Liver (tissue), 9 donors: Measurements from ENCODE around the gene ACOT6. TPM values are rescaled to one million over a fixed set of nuclear protein-coding genes. Genes with fewer than 3 reads are reported as not detected.
"Not testable (repeated sequence)": the region's sequence is repeated elsewhere in the genome, so short reads cannot be mapped to it uniquely, and the experiment has no call there.

Experiments
- DNase-seq: peaks from one replicate; pipeline ENCODE4 v3.0.0-alpha.2; 2017; ENCODE audit warnings: low spot score
- H3K27ac ChIP-seq, 2 donors: one replicate each; pipeline ENCODE4 v1.7.0; 2013; ENCODE audit warnings: inconsistent platforms in 2 of 2, low read length in 2 of 2, control low read depth in 1 of 2, low read depth in 1 of 2, mild to moderate bottlenecking in 1 of 2
- H3K27me3 ChIP-seq, 4 donors: one replicate each; pipeline versions ENCODE4 v1.6.1 to v1.7.0; 2013; ENCODE audit warnings: low read length in 3 of 4, inconsistent platforms in 1 of 4, mild to moderate bottlenecking in 1 of 4, moderate library complexity in 1 of 4; ENCODE audit not compliant: control insufficient read depth in 4 of 4, insufficient read depth in 4 of 4
- H3K36me3 ChIP-seq, 4 donors: one replicate each; pipeline versions ENCODE4 v1.6.1 to v1.7.0; 2013; ENCODE audit warnings: low read length in 3 of 4, mild to moderate bottlenecking in 3 of 4, low read depth in 1 of 4, moderate library complexity in 1 of 4; ENCODE audit not compliant: control insufficient read depth in 4 of 4, insufficient read depth in 3 of 4
- H3K4me1 ChIP-seq, 4 donors: one replicate each; pipeline versions ENCODE4 v1.6.1 to v1.7.0; 2013; ENCODE audit warnings: low read length in 3 of 4, mild to moderate bottlenecking in 3 of 4, moderate library complexity in 1 of 4; ENCODE audit not compliant: control insufficient read depth in 4 of 4, insufficient read depth in 4 of 4
- H3K4me3 ChIP-seq, 3 donors: one replicate each; pipeline versions ENCODE4 v1.6.1 to v1.7.0; 2013; ENCODE audit warnings: low read length in 3 of 3, control low read depth in 1 of 3, low read depth in 1 of 3, mild to moderate bottlenecking in 1 of 3
- H3K9ac ChIP-seq, 2 donors: one replicate each; pipeline ENCODE4 v1.7.0; 2013; ENCODE audit warnings: low read length in 2 of 2, mild to moderate bottlenecking in 2 of 2, moderate library complexity in 2 of 2, control low read depth in 1 of 2, low read depth in 1 of 2
- H3K9me3 ChIP-seq, 4 donors: one replicate each; pipeline versions ENCODE4 v1.6.1 to v1.7.0; 2013; ENCODE audit warnings: low read length in 3 of 4; ENCODE audit not compliant: control insufficient read depth in 4 of 4
- ATF3 ChIP-seq: IDR thresholded peaks from 2 replicates; pipeline ENCODE4 v1.6.1; 2016; ENCODE audit warnings: antibody characterized with exemption
- CTCF ChIP-seq: fragments of 150-350 bp; IDR thresholded peaks from 2 replicates; pipeline ENCODE4 v1.5.1; 2017; ENCODE audit warnings: improper control_type of control experiment, low read depth, low read length; ENCODE audit not compliant: missing input control
- FOXA1 ChIP-seq: IDR thresholded peaks from 2 replicates; pipeline ENCODE4 v1.6.1; 2016; ENCODE audit warnings: antibody characterized with exemption
- FOXA2 ChIP-seq: IDR thresholded peaks from 2 replicates; pipeline ENCODE4 v1.6.1; 2016; ENCODE audit warnings: antibody characterized with exemption
- GABPA ChIP-seq, 2 donors: IDR thresholded peaks in 1 of 2; conservative IDR thresholded peaks in 1 of 2; 2 replicates each; pipeline ENCODE4 v1.6.1; 2016; ENCODE audit warnings: antibody characterized with exemption in 2 of 2, mild to moderate bottlenecking in 1 of 2, moderate library complexity in 1 of 2
- HNF4A ChIP-seq, 2 donors: conservative IDR thresholded peaks; 2 replicates each; pipeline ENCODE4 v1.6.1; 2016; ENCODE audit warnings: antibody characterized with exemption in 2 of 2, mild to moderate bottlenecking in 2 of 2
- RAD21 ChIP-seq, 2 donors: IDR thresholded peaks; 2 replicates each; pipeline ENCODE4 v1.6.1; 2016; ENCODE audit warnings: antibody characterized with exemption in 2 of 2, mild to moderate bottlenecking in 2 of 2
- REST ChIP-seq: IDR thresholded peaks from 2 replicates; pipeline ENCODE4 v1.6.1; 2016; ENCODE audit warnings: antibody characterized with exemption, mild to moderate bottlenecking
- SP1 ChIP-seq: IDR thresholded peaks from 2 replicates; pipeline ENCODE4 v1.6.1; 2018; ENCODE audit warnings: antibody characterized with exemption, mild to moderate bottlenecking
- WGBS: extraction: QIAGEN DNeasy Blood & Tissue Kit; methylation state at CpG from one replicate; pipeline ENCODE4 v1.1.7; 2013; 5-methylcytosine and 5-hydroxymethylcytosine counted together
- polyA plus RNA-seq, 2 donors: library from polyadenylated mRNA; stranded (reverse) in 1 of 2; unstranded in 1 of 2; fragments of 200-250 nt in 1 of 2; fragments of >200 nt in 1 of 2; fragmentation: Nextera tagmentation in 1 of 2; extraction: Ambion mirVana in 1 of 2; gene quantifications; one replicate each; pipeline versions ENCODE4 v1.2.1 to v1.2.3, GENCODE V29; 2013 to 2015
- total RNA-seq, 2 donors: library from RNA; depleted of rRNA; stranded (reverse); fragments of >200 nt; gene quantifications; one replicate each; pipeline ENCODE4 v1.2.3, GENCODE V29; 2014
- donor health status: healthy.
- donor health status: healthy.
- donor health status: healthy.
- donor health status: healthy.
- donor health status: healthy.

Gene ACOT6
- total and polyA plus RNA-seq, 4 donors: 0.65 to 1.1 (median 1.1) TPM; not detected in 1

- H3K27me3 ChIP-seq: no peaks in the 10 kb centered on the region
- H3K9ac ChIP-seq: no peak overlapping the region
- no peaks in the 10 kb centered on the region for H3K36me3 ChIP-seq
- H3K4me1 ChIP-seq: peaks cover 0 to 3% (median 2%) of the 10 kb centered on the region in 4 donors
- no peak overlapping the region for H3K4me3 ChIP-seq
- WGBS: 85% methylated on average over 4 of the region's 4 CpGs
- H3K9me3 ChIP-seq: no peaks in the 10 kb centered on the region
- no peak for DNase-seq
- TF ChIP-seq HNF4A (conservative IDR thresholded peaks at IDR 0.05): no peak
- no peak for TF ChIP-seq REST
- no peak for TF ChIP-seq GABPA (IDR thresholded peaks at IDR 0.05 in 1 of 2, conservative IDR thresholded peaks at IDR 0.05 in 1 of 2)
- no peak for TF ChIP-seq ATF3
- TF ChIP-seq SP1: no peak
- no peak for TF ChIP-seq FOXA1
- H3K27ac ChIP-seq: no peak overlapping the region
Observed at GRCh38 chr14:73589116-73589515, 23.2 kb upstream of the ACOT6 start.

GRCh38 chr14:73590673-73591004 is 21.7 kb upstream of the ACOT6 start:
- H3K4me1 ChIP-seq, H3K4me3 ChIP-seq, H3K9ac ChIP-seq, DNase-seq, H3K27ac ChIP-seq, H3K36me3 ChIP-seq, H3K27me3 ChIP-seq, H3K9me3 ChIP-seq: not testable (repeated sequence)
- WGBS: 98% methylated on average over 32 of the region's 32 CpGs

GRCh38 chr14:73591690-73592449 is 20.4 kb upstream of the ACOT6 start, which contains the start of gene ACOT4:
ACOT4 (plus strand) TSS chr14:73591873; CDS start chr14:73591960, 87 bp downstream.
- Histone ChIP-seq H3K4me1 (peaks cover 0 to 3% (median 2%) of the 10 kb centered on the region in 4 donors), H3K27me3 (no peaks in the 10 kb centered on the region), H3K4me3 (peak within 1 kb of the TSS; percentile 56 to 90 (median 84)), H3K36me3 (peaks cover 0 to 8% (median 5%) of the 10 kb centered on the region in 4 donors), H3K9ac (peak within 1 kb of the TSS; percentile 15 to 88), H3K27ac (peak within 1 kb of the TSS; percentile 83 to 92), H3K9me3 (no peaks in the 10 kb centered on the region)
- WGBS: 1% methylated on average over 89 of the region's 89 CpGs
- TF ChIP-seq FOXA2: no peak
- peak in 1 of 2 donors; percentile 54 for TF ChIP-seq RAD21 (IDR thresholded peaks at IDR 0.05)
- TF ChIP-seq CTCF: peak; percentile 41
- peak in 1 of 2 donors; percentile 58 for TF ChIP-seq HNF4A (conservative IDR thresholded peaks at IDR 0.05)
- TF ChIP-seq GABPA (IDR thresholded peaks at IDR 0.05 in 1 of 2, conservative IDR thresholded peaks at IDR 0.05 in 1 of 2): peak in 1 of 2 donors; percentile 18
- peak; percentile 38 for DNase-seq
